Measurements from ENCODE around the gene GRPEL1. TPM values are rescaled to one million over a fixed set of nuclear protein-coding genes. Genes with fewer than 3 reads are reported as not detected.
A peak's percentile ranks its signal among the peaks of the same experiment; 100 is the strongest.

The GRPEL1 gene
- polyA plus RNA-seq, 2 of the 4 experiments (the other 2 are of a cell fraction), result 45.5 to 72.0 TPM

GRCh38 chr4:7023901-7024300 is 44.0 kb downstream of the GRPEL1 start:
- CTCF ChIA-PET, result interaction anchor here (2.8 kb wide), 2 partner anchors 10 to 47 kb away, joined by 8 to 10 read pairs; no protein-coding TSS in a partner anchor
- FAIRE-seq, result no peak

GRCh38 chr4:7023486-7023885 is 44.4 kb downstream of the GRPEL1 start:
- POLR2A ChIA-PET, result no interaction called here
- WGBS (ENCODE audit: missing lambda C conversion rate), result 85% methylated on average over 16 of the region's 16 CpGs
- Histone ChIP-seq H3K9me3 (no peaks in the 10 kb centered on the region), H3K4me3 (no peak overlapping the region), H3K4me1 (peaks cover 38% of the 10 kb centered on the region), H3K4me2 (no peak overlapping the region), H3K27ac (peak overlapping the region in 1 of 2 experiments; percentile 93; a peak in 3 of 6 replicates)
- TF ChIP-seq USF2 (IDR thresholded peaks at IDR 0.05) (no peak), MAX (IDR thresholded peaks at IDR 0.05) (no peak), POLR2AphosphoS2 (conservative IDR thresholded peaks at IDR 0.05; ENCODE audit: low read length) (no peak), CHD2 (IDR thresholded peaks at IDR 0.05; ENCODE audit: low read length, partially characterized antibody) (no peak), POLR2A (IDR thresholded peaks at IDR 0.05; ENCODE audit: low read length) (no peak), HEYL (CRISPR knock-in tag; IDR thresholded peaks at IDR 0.05) (no peak), MAFK (IDR thresholded peaks at IDR 0.05; ENCODE audit: partially characterized antibody) (no peak), KDM5A (IDR thresholded peaks at IDR 0.05) (no peak), SMC3 (IDR thresholded peaks at IDR 0.05) (no peak), HOXB13 (CRISPR knock-in tag; IDR thresholded peaks at IDR 0.05; ENCODE audit: low read depth) (no peak), TP53 (CRISPR knock-in tag; IDR thresholded peaks at IDR 0.05) (no peak), NR3C1 (IDR thresholded peaks at IDR 0.05) (no peak), REST (IDR thresholded peaks at IDR 0.05) (no peak), HMGXB4 (CRISPR knock-in tag; IDR thresholded peaks at IDR 0.05; ENCODE audit: borderline replicate concordance) (no peak), ESRRA (IDR thresholded peaks at IDR 0.05; ENCODE audit: borderline replicate concordance, low read length) (no peak), RFX5 (IDR thresholded peaks at IDR 0.05) (no peak), CBX2 (IDR thresholded peaks at IDR 0.05; ENCODE audit: borderline replicate concordance, low read depth) (no peak), RARB (CRISPR knock-in tag; IDR thresholded peaks at IDR 0.05) (no peak)
- DNase-seq (ENCODE audit: low read depth in 1 of 2, low spot score in 1 of 2) (no peak), ATAC-seq (no peak), FAIRE-seq (no peak)
- CTCF ChIA-PET, result interaction anchor here (1.9 to 3.3 kb wide), 4 partner anchors 11 to 47 kb away, joined by 6 to 14 read pairs (median 9); partner anchors contain the start of gene TADA2B

More at GRCh38 chr4:7023901-7024300, 44.0 kb downstream of the GRPEL1 start:
- no peak overlapping the region for H3K4me2 ChIP-seq
- POLR2A ChIA-PET, result no interaction called here
- WGBS (ENCODE audit: missing lambda C conversion rate), result 94% methylated on average over 10 of the region's 12 CpGs
- TF ChIP-seq FOSB (CRISPR knock-in tag; IDR thresholded peaks at IDR 0.05), result no peak
- no peak for TF ChIP-seq ZC3H11A (IDR thresholded peaks at IDR 0.05)
- TF ChIP-seq EHF (CRISPR knock-in tag; IDR thresholded peaks at IDR 0.05), result no peak
- no peak for TF ChIP-seq HEYL (CRISPR knock-in tag; IDR thresholded peaks at IDR 0.05)
- TF ChIP-seq POLR2AphosphoS2 (conservative IDR thresholded peaks at IDR 0.05; ENCODE audit: low read length), result no peak
- TF ChIP-seq POLR2A (IDR thresholded peaks at IDR 0.05; ENCODE audit: low read length), result no peak
- no peak for TF ChIP-seq RCOR1 (IDR thresholded peaks at IDR 0.05; ENCODE audit: low read depth, low read length)
- no peak for TF ChIP-seq RARB (CRISPR knock-in tag; IDR thresholded peaks at IDR 0.05)
- TF ChIP-seq GATA3 (IDR thresholded peaks at IDR 0.05; ENCODE audit: borderline replicate concordance), result no peak
- TF ChIP-seq EP300 (IDR thresholded peaks at IDR 0.05), result no peak
- TF ChIP-seq NFE2L2 (conservative IDR thresholded peaks at IDR 0.05; ENCODE audit: low read length), result no peak
- TF ChIP-seq HOXB13 (CRISPR knock-in tag; IDR thresholded peaks at IDR 0.05; ENCODE audit: low read depth), result no peak
- no peak for TF ChIP-seq HDAC2 (IDR thresholded peaks at IDR 0.05)
- H3K27ac ChIP-seq, result peak overlapping the region in 1 of 2 experiments; percentile 93; a peak in 1 of 6 replicates
- H3K4me1 ChIP-seq, result peaks cover 42% of the 10 kb centered on the region
- H3K4me3 ChIP-seq, result no peak overlapping the region
- ATAC-seq (no peak), DNase-seq (ENCODE audit: low read depth in 1 of 2, low spot score in 1 of 2) (no peak)
- H3K9me3 ChIP-seq, result no peaks in the 10 kb centered on the region

Measured in A549 (cell line).